Activated B cell treated with CpG ODN at 0.5 μM for 24 hours (primary cell): ENCODE results near the gene VPS13C. TPM values are rescaled to one million over a fixed set of nuclear protein-coding genes. Genes with fewer than 3 reads are reported as not detected.
"Not testable (repeated sequence)": the region's sequence is repeated elsewhere in the genome, so short reads cannot be mapped to it uniquely, and the experiment has no call there.

Source experiments
- ATAC-seq: fragments of 200-7000 bp; cut with Tn5 transposase; one replicate; pipeline ENCODE4 v1.10.0; 2021; ENCODE audit warnings: low read depth, mild to moderate bottlenecking, moderate library complexity
- CTCF ChIA-PET: fragments of 350-600 bp; sonication (Branson Sonifier 250); formaldehyde crosslinking; loops from one replicate; lab custom pipeline; 2021; ENCODE audit warnings: antibody characterized with exemption; lab: Charles Lee
- POLR2A ChIA-PET: fragments of 350-600 bp; sonication (Branson Sonifier 250); formaldehyde crosslinking; loops from one replicate; lab custom pipeline; 2021; ENCODE audit warnings: antibody characterized with exemption; lab: Charles Lee
- DNase-seq: peaks from one replicate; pipeline ENCODE4 v3.0.0; 2022
- H3K27ac Mint-ChIP-seq: one replicate; pipeline ENCODE4 v1.8.0; 2020; ENCODE audit warnings: mixed read lengths
- H3K27me3 Mint-ChIP-seq: one replicate; pipeline ENCODE4 v1.8.0; 2021; ENCODE audit warnings: mixed read lengths
- H3K36me3 Mint-ChIP-seq: one replicate; pipeline ENCODE4 v1.8.0; 2021; ENCODE audit warnings: low read depth, mixed read lengths
- H3K4me1 Mint-ChIP-seq: one replicate; pipeline ENCODE4 v1.8.0; 2021; ENCODE audit warnings: mixed read lengths
- H3K4me3 Mint-ChIP-seq: one replicate; pipeline ENCODE4 v1.8.0; 2020; ENCODE audit warnings: mild to moderate bottlenecking, mixed read lengths
- H3K9me3 Mint-ChIP-seq: one replicate; pipeline ENCODE4 v1.8.0; 2020; ENCODE audit warnings: mixed read lengths
- CTCF ChIP-seq: fragments of 200-600 bp; IDR thresholded peaks from one replicate; pipeline ENCODE4 v1.8.0; 2022; ENCODE audit warnings: antibody characterized with exemption, mild to moderate bottlenecking
- intact Hi-C: fragments of 100-400 bp; cut with micrococcal nuclease; formaldehyde crosslinking; loops from one replicate; pipeline ENCODE4 v1.15.1; 2024
- total RNA-seq: library from RNA; stranded (reverse); gene quantifications from 2 replicates; pipeline ENCODE4 v1.2.3, GENCODE V29; 2022

VPS13C gene
- total RNA-seq, 1 donor from 2014 or later, result 172 TPM

GRCh38 chr15:62020576-62021160, 39.6 kb downstream of the VPS13C start:
- no peak for TF ChIP-seq CTCF
- intact Hi-C loops, result no loop called here
- peaks cover 2% of the 10 kb centered on the region for H3K9me3 Mint-ChIP-seq
- no peak for ATAC-seq
- ChIA-PET POLR2A (no interaction called here), CTCF (no interaction called here)
- no peak overlapping the region for H3K4me3 Mint-ChIP-seq
- peaks cover 4% of the 10 kb centered on the region for H3K4me1 Mint-ChIP-seq
- peaks cover 64% of the 10 kb centered on the region for H3K36me3 Mint-ChIP-seq
- H3K27me3 Mint-ChIP-seq, result no peaks in the 10 kb centered on the region
- H3K27ac Mint-ChIP-seq, result no peak overlapping the region
- DNase-seq, result no peak

- H3K27me3 Mint-ChIP-seq, ATAC-seq, CTCF ChIA-PET, H3K4me1 Mint-ChIP-seq, POLR2A ChIA-PET, intact Hi-C loops, H3K9me3 Mint-ChIP-seq, DNase-seq, H3K4me3 Mint-ChIP-seq, H3K27ac Mint-ChIP-seq: not testable (repeated sequence)
- H3K36me3 Mint-ChIP-seq, result peaks cover 37% of the 10 kb centered on the region
Observed at GRCh38 chr15:62005354-62005753, 54.9 kb downstream of the VPS13C start.

- Mint-ChIP-seq H3K36me3 (peaks cover 48% of the 10 kb centered on the region), H3K9me3 (no peaks in the 10 kb centered on the region), H3K4me3 (no peak overlapping the region), H3K27me3 (no peaks in the 10 kb centered on the region), H3K4me1 (no peaks in the 10 kb centered on the region), H3K27ac (no peak overlapping the region)
- ChIA-PET POLR2A (no interaction called here), CTCF (interaction anchor here (0.9 kb wide), 1 partner anchor 76 kb away, joined by 4 read pairs; no protein-coding TSS in a partner anchor)
- ATAC-seq (no peak), DNase-seq (no peak)
- TF ChIP-seq CTCF, result no peak
- intact Hi-C loops, result loop anchor here (2.0 kb wide), 1 partner anchor 15 kb away; no protein-coding TSS in a partner anchor
Observed at GRCh38 chr15:61997786-61998185, 62.5 kb downstream of the VPS13C start.

- Mint-ChIP-seq H3K27me3 (no peaks in the 10 kb centered on the region), H3K36me3 (peaks cover 59% of the 10 kb centered on the region), H3K9me3 (no peaks in the 10 kb centered on the region), H3K4me1 (no peaks in the 10 kb centered on the region), H3K27ac (no peak overlapping the region), H3K4me3 (no peak overlapping the region)
- POLR2A ChIA-PET, result interaction anchor here (0.6 kb wide), 1 partner anchor 54 kb away, joined by 3 read pairs; no protein-coding TSS in a partner anchor
- TF ChIP-seq CTCF, result no peak
- CTCF ChIA-PET, result interaction anchor here (1.4 kb wide), 1 partner anchor 64 kb away, joined by 3 read pairs; the partner anchor contains the start of gene VPS13C
- intact Hi-C loops, result no loop called here
- no peak for ATAC-seq
- no peak for DNase-seq
Observed at GRCh38 chr15:61996056-61996635, 64.1 kb downstream of the VPS13C start.

GRCh38 chr15:61994216-61994615, 66.0 kb downstream of the VPS13C start:
- no peak overlapping the region for H3K4me3 Mint-ChIP-seq

More at GRCh38 chr15:61994216-61994615, 66.0 kb downstream of the VPS13C start:
- no peaks in the 10 kb centered on the region for H3K27me3 Mint-ChIP-seq
- DNase-seq, result no peak
- no peaks in the 10 kb centered on the region for H3K4me1 Mint-ChIP-seq
- ChIA-PET POLR2A (no interaction called here), CTCF (no interaction called here)
- no peak for TF ChIP-seq CTCF
- H3K9me3 Mint-ChIP-seq, result no peaks in the 10 kb centered on the region
- no peak for ATAC-seq
- no peak overlapping the region for H3K27ac Mint-ChIP-seq
- peaks cover 66% of the 10 kb centered on the region for H3K36me3 Mint-ChIP-seq
- intact Hi-C loops, result loop anchor here (5.0 kb wide), 1 partner anchor 78 kb away; no protein-coding TSS in a partner anchor
